Right lobe of liver (tissue), 4 donors: ENCODE measurements around the gene FAM9C.

Source experiments
- POLR2A ChIP-seq: fragments of 450-650 bp; IDR thresholded peaks from one replicate; pipeline ENCODE4 v1.6.1; 2017; ENCODE audit warnings: antibody characterized with exemption, mild to moderate bottlenecking
- TF ChIP-seq, protein P1 (sequence below), 4 donors: fragments of 200-600 bp in 3 of 4; fragments of 450-650 bp in 1 of 4; IDR thresholded peaks; one replicate each; pipeline versions ENCODE4 v1.5.1 to v1.8.0; 2016 to 2022; ENCODE audit warnings: antibody characterized with exemption in 4 of 4, mild to moderate bottlenecking in 2 of 4
- donor health status: DM: no; HTN: no; CAD: no.
- donor health status: DM: no; HTN: no; CAD: no.
- donor health status: DM: no; HTN: yes; CAD: no.

DNA sequence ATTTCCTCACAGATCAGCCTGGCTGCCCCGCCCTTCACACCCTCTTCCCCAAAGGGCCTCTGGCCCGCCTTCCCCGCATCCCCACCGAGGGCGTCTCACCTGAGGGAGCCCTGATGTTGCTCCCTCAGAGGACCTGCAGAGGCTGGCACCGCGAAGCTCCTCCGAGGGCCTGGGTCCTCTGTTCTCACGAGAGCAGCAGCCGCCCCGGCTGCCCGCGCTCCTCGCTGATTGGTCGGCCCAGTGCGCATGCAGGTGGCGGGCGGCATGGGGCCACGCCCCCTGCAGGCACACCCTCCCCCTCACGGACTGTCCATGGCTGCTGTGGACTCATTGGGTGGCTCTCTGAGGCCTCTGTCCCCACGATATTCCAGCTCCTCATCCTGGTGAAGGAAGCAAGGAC is at the start of gene FAM9C:
- TF ChIP-seq, protein P1, sequence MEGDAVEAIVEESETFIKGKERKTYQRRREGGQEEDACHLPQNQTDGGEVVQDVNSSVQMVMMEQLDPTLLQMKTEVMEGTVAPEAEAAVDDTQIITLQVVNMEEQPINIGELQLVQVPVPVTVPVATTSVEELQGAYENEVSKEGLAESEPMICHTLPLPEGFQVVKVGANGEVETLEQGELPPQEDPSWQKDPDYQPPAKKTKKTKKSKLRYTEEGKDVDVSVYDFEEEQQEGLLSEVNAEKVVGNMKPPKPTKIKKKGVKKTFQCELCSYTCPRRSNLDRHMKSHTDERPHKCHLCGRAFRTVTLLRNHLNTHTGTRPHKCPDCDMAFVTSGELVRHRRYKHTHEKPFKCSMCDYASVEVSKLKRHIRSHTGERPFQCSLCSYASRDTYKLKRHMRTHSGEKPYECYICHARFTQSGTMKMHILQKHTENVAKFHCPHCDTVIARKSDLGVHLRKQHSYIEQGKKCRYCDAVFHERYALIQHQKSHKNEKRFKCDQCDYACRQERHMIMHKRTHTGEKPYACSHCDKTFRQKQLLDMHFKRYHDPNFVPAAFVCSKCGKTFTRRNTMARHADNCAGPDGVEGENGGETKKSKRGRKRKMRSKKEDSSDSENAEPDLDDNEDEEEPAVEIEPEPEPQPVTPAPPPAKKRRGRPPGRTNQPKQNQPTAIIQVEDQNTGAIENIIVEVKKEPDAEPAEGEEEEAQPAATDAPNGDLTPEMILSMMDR (IDR thresholded peaks at IDR 0.05): no peak
- TF ChIP-seq POLR2A: no peak
